GM08714 (cell line): Measurements from ENCODE around the gene DTNA.

ENCODE experiments used
- H3K4me3 ChIP-seq: fragments of 200-500 bp; sonication (Bioruptor generic); 2 replicates; pipeline ENCODE4 v1.5.1; 2014; ENCODE audit warnings: mild to moderate bottlenecking, low read length, inconsistent platforms
- ZNF274 ChIP-seq: IDR thresholded peaks from 2 replicates; pipeline ENCODE4 v1.6.1; 2012; ENCODE audit warnings: mild to moderate bottlenecking, low read depth, low read length

DTNA gene

DNA sequence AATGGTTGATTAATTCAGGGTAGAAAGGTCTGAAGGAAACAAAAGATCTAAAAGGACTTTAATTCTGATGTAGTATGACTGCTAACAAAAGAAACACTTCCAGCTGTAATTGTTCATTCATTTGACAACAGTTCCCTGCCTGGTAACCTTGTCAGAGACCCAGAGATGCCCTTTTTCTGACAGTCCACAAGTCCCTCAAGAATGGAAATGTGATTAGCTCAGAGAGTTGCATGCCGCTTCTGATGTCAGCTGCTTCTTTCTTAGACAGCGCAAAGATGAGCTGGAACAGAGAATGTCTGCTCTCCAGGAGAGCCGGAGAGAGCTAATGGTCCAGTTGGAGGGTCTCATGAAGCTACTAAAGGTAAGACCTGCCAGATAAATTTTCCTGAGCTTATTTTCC lies 153.6 kb downstream of the DTNA start:
- no peak overlapping the region for H3K4me3 ChIP-seq
- no peak for TF ChIP-seq ZNF274

DNA sequence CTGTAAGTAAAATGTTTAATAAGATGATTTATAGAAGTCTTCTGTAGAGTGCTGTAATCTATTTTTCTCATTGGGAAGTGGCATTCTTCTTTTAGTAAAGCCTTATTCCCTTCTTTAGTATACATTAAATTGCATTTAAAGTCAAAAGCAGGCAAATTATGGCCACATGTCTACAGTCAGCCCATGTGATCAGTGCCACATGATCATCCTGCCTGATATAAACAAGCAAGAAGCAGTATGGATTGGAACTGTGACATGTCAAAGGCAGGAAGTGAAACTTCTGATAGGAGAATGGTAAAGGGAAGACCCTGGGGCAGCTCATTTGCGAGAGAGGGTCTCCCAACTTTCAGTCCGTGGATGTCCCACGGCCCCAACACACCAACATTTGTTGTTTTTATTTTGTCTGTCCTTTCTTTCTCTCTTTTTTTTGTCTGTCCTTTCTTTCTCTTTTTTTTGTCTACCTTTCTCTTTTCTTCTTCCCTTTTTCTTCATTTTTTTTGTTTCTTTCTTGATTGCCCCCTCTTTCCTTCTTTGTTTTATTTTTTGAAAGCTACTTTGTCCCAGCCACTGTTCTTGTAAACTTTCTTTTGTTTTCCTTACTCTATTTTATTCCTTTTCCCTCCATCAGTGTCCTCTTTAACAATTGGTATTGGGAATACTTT lies 154.9 kb downstream of the DTNA start:
- no peak for TF ChIP-seq ZNF274
- H3K4me3 ChIP-seq, result no peak overlapping the region

DNA sequence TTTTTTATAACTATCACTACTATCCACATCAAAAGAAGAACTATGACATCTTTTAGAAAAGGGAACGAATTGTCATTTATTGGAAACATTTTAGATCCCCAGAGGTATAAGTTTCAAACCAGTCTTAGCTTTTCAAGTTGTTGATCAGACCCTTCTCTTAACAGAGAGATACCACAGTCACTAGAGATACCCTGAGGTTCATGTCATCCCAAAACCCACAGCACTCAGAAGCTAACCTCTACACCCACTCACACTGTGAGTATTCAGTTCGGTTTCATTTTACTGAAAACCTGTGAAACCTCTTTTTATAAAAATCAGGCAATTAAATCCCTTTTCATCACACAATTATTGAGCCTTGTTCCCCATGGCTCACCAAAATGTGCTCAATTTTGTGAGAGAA lies 156.2 kb downstream of the DTNA start:
- no peak overlapping the region for H3K4me3 ChIP-seq
- TF ChIP-seq ZNF274, result no peak

DNA sequence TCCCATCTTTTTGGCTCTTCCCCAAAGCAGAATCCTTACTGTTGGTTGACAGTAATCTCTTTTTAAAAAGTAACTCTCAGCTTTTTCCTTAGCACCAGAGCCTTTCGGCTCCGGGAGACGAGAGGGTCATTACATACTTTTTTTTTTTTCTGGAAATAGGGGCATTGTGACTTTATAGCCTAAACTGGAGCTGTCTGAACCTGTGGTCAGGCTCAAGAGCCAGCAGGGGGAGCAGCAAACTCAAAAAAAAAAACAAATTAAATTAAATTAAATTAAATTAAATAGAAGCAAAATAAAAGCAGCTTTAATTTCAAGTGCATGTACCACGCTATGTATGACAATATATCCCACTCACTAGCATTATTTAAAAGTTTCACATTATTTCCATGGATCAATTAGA lies 156.6 kb downstream of the DTNA start:
- TF ChIP-seq ZNF274, result no peak
- H3K4me3 ChIP-seq, result no peak overlapping the region

DNA sequence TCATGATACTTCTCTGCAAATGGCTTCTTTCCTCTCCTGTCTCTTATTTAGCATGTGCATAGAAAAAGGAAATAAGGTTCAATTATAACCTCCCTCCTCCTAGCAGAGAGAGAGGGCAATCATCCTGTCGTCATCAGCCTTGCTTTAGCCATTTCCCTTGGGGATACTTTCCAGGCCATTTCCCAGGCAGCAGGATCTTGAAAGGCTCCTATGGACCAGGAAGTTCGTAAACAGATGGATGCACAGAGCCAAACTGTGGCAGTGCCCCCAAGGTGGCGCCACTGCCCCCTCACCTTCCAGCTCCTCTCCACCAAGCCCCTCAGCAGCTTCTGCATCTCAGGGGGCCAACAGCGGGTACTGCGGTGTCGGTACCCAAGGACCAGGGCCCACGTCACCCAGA lies 157.4 kb downstream of the DTNA start:
- H3K4me3 ChIP-seq, result no peak overlapping the region
- no peak for TF ChIP-seq ZNF274

DNA sequence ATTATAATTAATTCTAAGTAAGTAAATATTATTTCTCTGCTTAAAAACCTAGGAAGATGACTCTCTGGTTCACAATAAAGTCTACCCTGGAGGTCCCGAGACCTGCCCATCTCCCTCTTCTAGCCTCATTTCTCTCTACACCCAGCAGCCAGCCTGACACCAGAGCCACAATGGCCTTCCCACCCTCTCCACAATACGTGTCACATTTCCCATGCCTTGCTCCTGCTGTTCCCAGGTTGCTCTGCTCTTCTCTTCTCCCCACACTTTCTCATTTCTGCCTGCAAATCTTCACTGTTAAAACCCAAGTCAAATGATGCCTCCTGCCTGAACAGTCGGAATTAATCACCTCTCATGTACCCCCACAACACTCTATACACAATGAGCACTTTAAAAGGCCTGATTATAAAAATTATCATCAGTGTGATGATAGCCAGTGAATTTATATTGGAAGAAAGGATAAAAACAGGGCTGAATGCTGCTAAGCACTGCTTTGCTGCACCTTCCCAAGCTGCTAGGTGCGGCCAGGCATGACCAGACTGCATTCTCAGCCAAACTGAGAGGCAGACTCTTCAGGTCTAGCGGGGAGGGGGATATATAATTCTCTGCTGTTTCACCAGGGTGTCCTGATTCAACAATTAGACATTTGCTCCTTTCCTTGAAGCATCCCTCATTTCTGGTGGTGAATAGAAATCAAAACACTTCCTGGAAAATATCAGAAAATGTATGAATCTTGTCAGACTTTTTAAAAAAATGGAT lies 160.6 kb downstream of the DTNA start:
- TF ChIP-seq ZNF274, result no peak
- H3K4me3 ChIP-seq, result no peak overlapping the region

DNA sequence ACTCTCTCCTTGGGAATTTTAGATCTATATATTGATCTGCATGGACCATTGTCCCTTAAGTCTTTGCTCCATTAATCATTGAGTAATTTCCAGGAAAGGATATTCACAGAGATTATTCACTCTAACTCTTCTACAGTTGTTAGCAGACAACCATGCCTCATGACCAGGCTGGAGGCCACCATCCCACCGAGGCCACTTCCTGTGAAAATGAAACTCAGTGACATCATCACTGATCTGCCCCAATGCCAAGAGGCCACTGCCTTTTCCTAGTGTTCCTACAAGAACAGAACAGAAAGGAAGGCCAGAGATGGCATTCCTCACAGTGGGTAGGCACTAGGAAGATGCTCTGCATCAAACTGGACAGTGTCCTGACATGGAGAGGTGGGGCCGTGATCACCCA lies 161.3 kb downstream of the DTNA start:
- no peak overlapping the region for H3K4me3 ChIP-seq
- no peak for TF ChIP-seq ZNF274

DNA sequence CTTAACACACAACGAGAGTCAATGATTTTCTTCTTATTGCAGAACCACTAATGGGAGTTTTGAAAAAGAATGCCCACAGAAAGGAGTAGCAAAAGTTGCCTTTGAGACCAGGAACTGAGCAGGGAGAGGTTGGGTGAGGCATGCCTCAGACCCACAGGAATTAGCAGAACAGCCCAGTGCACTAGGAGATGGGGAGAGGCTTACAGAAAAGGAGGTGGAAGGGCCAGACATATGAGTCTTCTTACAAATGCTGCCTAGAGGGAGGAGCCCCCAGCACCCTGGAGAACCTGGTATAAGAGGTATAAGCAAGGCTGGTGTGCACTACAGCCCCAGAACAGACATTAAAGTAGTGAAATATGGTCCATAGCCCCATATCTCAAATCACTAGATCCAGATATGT lies 162.0 kb downstream of the DTNA start:
- no peak for TF ChIP-seq ZNF274
- H3K4me3 ChIP-seq, result no peak overlapping the region

DNA sequence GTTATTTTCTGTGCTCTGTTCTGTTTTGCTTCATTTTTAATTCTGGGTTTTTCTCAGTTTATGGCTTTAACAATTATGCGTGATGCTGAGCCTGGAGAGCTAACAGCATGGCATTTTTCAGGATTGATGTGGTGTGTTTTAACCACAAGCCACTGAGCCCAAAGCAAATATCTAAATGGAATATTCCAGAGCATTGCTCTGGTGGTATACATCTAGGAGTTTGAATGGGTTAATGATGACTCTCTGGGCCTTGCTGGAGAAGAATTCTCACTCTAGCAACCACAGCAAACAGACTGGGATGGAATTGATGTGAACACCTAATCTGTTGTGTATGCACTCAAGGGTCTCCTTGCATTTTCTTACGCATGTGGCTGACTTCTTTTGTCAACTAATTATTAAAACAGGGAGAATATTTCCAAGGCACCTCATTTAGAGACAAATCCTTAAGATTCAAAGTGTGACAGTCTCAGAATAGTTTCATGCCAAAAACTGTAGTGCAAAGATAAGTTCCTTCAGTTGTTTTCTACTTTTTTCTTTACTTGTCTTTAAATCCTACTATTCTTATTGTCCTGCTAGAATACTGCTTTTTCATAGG lies 164.0 kb downstream of the DTNA start:
- H3K4me3 ChIP-seq, result no peak overlapping the region
- TF ChIP-seq ZNF274, result no peak

DNA sequence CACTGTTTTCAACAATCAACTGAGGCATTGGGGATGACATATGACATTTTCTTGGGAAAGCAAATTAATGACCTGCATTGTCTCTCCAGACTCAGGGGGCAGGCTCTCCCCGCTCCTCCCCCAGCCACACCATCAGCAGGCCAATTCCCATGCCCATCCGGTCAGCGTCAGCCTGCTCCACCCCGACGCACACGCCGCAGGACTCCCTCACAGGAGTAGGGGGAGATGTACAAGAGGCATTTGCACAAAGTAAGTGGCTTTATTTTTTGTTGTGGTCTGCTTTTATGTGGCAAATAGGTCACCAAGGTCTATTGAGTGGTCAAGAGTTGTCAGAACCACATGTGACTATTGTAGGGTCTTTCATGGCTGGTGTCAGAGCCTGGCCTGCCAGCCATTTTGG lies 165.1 kb downstream of the DTNA start:
- TF ChIP-seq ZNF274, result no peak
- no peak overlapping the region for H3K4me3 ChIP-seq

DNA sequence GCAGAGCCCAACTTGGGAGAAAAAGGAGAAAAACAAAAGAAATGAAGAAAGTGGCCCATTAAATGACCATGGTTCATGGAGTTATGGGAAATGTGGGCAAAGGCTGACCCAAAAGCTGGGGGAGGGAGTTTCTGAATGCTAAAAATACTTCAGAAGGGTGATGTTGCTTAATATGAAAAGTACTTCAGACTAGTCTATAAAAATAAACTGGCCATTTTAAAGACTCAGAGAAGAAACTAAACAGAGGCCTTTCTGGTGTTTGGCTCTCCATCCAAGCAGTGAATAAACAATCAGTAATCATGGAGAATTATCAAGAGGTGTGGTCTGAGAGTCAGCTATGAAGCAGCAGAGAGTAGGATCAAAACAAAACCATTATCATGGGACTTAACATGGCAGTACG lies 170.3 kb downstream of the DTNA start:
- no peak overlapping the region for H3K4me3 ChIP-seq
- no peak for TF ChIP-seq ZNF274

DNA sequence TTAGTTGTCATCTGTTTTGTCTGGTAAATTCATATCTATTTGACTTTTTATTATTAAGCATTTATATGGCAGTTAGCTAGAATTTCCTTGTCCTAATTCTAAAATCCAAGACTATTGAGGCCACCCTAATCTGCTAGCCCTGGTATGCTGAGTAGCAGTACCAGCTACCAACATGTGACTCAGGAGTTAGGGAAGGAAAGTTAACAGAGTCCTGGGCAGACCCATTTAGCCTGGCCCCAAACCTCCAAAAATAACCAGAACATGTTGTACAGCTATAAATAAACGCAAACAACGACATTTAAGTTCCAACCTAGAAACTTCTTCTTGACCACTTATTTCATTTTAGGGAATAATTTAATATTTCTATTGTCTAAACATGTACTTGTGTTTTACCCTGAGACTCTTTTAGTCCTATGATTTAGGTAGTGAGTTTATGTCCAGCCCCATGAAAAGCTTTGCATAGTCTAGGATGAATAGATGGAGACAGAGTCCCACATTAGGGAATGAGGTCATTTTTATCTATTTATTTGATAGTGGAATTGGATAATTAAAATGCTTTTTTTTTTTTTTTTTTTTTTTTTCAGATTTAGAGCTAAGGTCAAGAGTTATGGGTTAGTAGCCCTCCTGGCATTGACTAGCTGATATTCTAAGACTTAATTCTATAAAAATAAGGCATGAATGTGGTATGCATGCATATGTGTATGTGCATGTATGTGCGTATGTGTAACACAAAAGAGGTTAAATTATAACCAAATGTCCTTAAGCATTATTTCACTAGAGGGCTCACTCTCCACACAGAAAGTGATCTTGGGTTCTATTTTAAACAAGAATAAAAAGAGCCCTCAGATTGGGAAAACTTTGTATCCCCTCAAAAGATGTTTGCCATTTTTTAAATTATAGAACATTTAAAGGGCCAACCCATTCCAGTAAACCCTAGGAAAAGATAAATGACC lies 171.1 kb downstream of the DTNA start:
- H3K4me3 ChIP-seq, result no peak overlapping the region
- no peak for TF ChIP-seq ZNF274

DNA sequence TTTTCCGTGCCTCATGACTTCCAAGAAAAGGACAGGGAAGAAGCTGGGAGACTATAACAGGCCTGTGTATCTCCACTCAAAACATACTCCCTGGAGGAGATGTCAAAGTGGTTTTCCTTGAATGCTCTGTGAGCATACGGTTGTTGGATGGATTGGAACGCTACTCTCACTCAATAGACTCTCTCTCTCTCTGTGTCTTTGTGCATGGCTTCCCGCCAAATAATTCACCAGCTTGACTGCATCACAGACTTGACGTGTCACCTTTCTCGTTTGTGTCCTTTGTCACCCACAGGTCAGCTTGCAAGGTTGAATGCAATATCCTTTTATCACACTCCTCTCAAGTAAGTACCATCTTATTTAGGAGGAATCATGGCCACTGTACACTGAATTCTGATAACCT lies 174.3 kb downstream of the DTNA start:
- no peak overlapping the region for H3K4me3 ChIP-seq
- no peak for TF ChIP-seq ZNF274

DNA sequence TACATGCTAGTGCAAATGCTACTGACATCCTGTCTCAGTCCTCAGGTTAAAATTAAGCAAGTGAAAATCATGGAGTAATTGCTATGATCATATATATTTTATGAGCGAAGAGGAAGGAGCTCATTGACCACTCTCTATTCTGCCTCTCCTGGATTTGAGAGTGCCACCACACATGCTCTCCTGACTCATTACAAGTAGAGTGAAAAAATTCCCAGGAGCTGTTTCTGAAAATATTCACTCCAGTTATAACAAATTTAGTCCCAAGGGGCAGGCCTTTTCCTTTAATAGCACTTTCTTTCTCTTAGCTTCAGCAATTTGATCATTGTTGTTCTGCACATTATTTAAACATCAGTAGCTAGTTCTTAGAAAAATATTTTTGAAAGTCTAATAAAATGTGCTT lies 176.1 kb downstream of the DTNA start:
- no peak for TF ChIP-seq ZNF274
- no peak overlapping the region for H3K4me3 ChIP-seq
